Hepatocyte (in vitro differentiated cells): ENCODE data around the gene FBXL7. TPM values are rescaled to one million over a fixed set of nuclear protein-coding genes. Genes with fewer than 3 reads are reported as not detected.

Experiments used
- DNase-seq: peaks from one replicate; pipeline ENCODE4 v3.0.0-alpha.2; 2016; ENCODE audit warnings: low spot score
- H2AFZ ChIP-seq: fragments of 200-600 bp; sonication (generic); 2 replicates; pipeline ENCODE4 v1.6.0; 2016; ENCODE audit warnings: antibody characterized with exemption, mild to moderate bottlenecking
- H3K27ac ChIP-seq: fragments of 200-600 bp; sonication (generic); 2 replicates; pipeline ENCODE4 v1.5.1; 2016; ENCODE audit warnings: mild to moderate bottlenecking
- H3K27me3 ChIP-seq: fragments of 200-600 bp; sonication (generic); 2 replicates; pipeline ENCODE4 v1.6.1; 2016
- H3K36me3 ChIP-seq: fragments of 200-600 bp; sonication (generic); replicated peaks from 2 replicates; pipeline ENCODE4 v1.5.1; 2016; ENCODE audit warnings: low read depth; ENCODE audit not compliant: insufficient read depth
- H3K4me1 ChIP-seq: fragments of 200-600 bp; sonication (generic); 2 replicates; pipeline ENCODE4 v1.5.1; 2016; ENCODE audit warnings: mild to moderate bottlenecking, moderate library complexity; ENCODE audit not compliant: insufficient read depth
- H3K4me2 ChIP-seq: fragments of 200-600 bp; sonication (generic); 2 replicates; pipeline ENCODE4 v1.6.0; 2016
- H3K4me3 ChIP-seq: fragments of 200-600 bp; sonication (generic); 2 replicates; pipeline ENCODE4 v1.5.1; 2016; ENCODE audit warnings: mild to moderate bottlenecking
- H3K79me2 ChIP-seq: fragments of 200-600 bp; sonication (generic); 2 replicates; pipeline ENCODE4 v1.6.0; 2017; ENCODE audit warnings: mild to moderate bottlenecking
- H3K9me2 ChIP-seq: fragments of 200-600 bp; sonication (generic); replicated peaks from 2 replicates; pipeline ENCODE4 v1.6.0; 2017; ENCODE audit warnings: mild to moderate bottlenecking; ENCODE audit not compliant: insufficient read depth
- H3K9me3 ChIP-seq: fragments of 200-600 bp; sonication (generic); 2 replicates; pipeline ENCODE4 v1.5.1; 2016; ENCODE audit warnings: low read depth, mild to moderate bottlenecking
- H4K20me1 ChIP-seq: fragments of 200-600 bp; sonication (generic); 2 replicates; pipeline ENCODE4 v1.6.0; 2016; ENCODE audit warnings: mild to moderate bottlenecking; ENCODE audit not compliant: insufficient read depth, poor library complexity, severe bottlenecking
- CTCF ChIP-seq: fragments of 200-600 bp; sonication (generic); IDR thresholded peaks from 2 replicates; pipeline ENCODE4 v1.5.1; 2016; ENCODE audit warnings: antibody characterized with exemption, mild to moderate bottlenecking; ENCODE audit not compliant: poor library complexity
- EZH2 ChIP-seq: fragments of 200-600 bp; sonication (generic); IDR thresholded peaks from 2 replicates; pipeline ENCODE4 v1.6.1; 2016; ENCODE audit warnings: antibody characterized with exemption, mild to moderate bottlenecking, borderline replicate concordance
- EZH2phosphoT487 ChIP-seq: fragments of 200-600 bp; sonication (generic); IDR thresholded peaks from one replicate; pipeline ENCODE4 v1.6.1; 2018; ENCODE audit warnings: antibody characterized with exemption, mild to moderate bottlenecking, low read depth, moderate library complexity; ENCODE audit not compliant: unreplicated experiment, severe bottlenecking
- WGBS: methylation state at CpG from one replicate; pipeline ENCODE4 v1.1.6; 2016; ENCODE audit warnings: low lambda C conversion rate; ENCODE audit errors: missing lambda C conversion rate; 5-methylcytosine and 5-hydroxymethylcytosine counted together
- polyA plus RNA-seq: library from polyadenylated mRNA; unstranded; fragments of >200 nt; fragmentation: Nextera tagmentation; extraction: Ambion mirVana; gene quantifications from 2 replicates; pipeline ENCODE4 v1.2.1, GENCODE V29; 2016
- total RNA-seq: library from RNA; depleted of rRNA; stranded (reverse); fragments of >200 nt; gene quantifications from 2 replicates; pipeline ENCODE4 v1.2.3, GENCODE V29; 2014

Gene FBXL7
- total and polyA plus RNA-seq, 2 experiments from 2014 or later: 8.4 to 10.3 TPM

- no peaks in the 10 kb centered on the region for H3K36me3 ChIP-seq
- H3K4me3 ChIP-seq: no peak overlapping the region
- no peaks in the 10 kb centered on the region for H3K4me1 ChIP-seq
- no peaks in the 10 kb centered on the region for H3K79me2 ChIP-seq
- H2AFZ ChIP-seq: no peak overlapping the region
- H3K9me2 ChIP-seq: no peaks in the 10 kb centered on the region
- no peaks in the 10 kb centered on the region for H3K27me3 ChIP-seq
- no peak overlapping the region for H3K4me2 ChIP-seq
- no peak overlapping the region for H3K27ac ChIP-seq
- WGBS: 96% methylated on average over 8 of the region's 8 CpGs
- no peaks in the 10 kb centered on the region for H3K9me3 ChIP-seq
- TF ChIP-seq EZH2phosphoT487: no peak
- no peak for TF ChIP-seq EZH2
- no peak for TF ChIP-seq CTCF
- DNase-seq: no peak
- no peaks in the 10 kb centered on the region for H4K20me1 ChIP-seq
Observed at GRCh38 chr5:15472116-15472515, 27.9 kb upstream of the FBXL7 start.

GRCh38 chr5:15474143-15474719 lies 25.7 kb upstream of the FBXL7 start:
- no peak overlapping the region for H2AFZ ChIP-seq
- TF ChIP-seq CTCF (no peak), EZH2phosphoT487 (no peak), EZH2 (no peak)
- DNase-seq: no peak

GRCh38 chr5:15475367-15475766 lies 24.6 kb upstream of the FBXL7 start:
- H3K4me2 ChIP-seq: no peak overlapping the region
- H3K27me3 ChIP-seq: no peaks in the 10 kb centered on the region
- H3K9me2 ChIP-seq: no peaks in the 10 kb centered on the region
- no peaks in the 10 kb centered on the region for H3K4me1 ChIP-seq
- H3K4me3 ChIP-seq: no peak overlapping the region
- TF ChIP-seq EZH2phosphoT487 (no peak), EZH2 (no peak), CTCF (no peak)
- H3K36me3 ChIP-seq: no peaks in the 10 kb centered on the region
- no peaks in the 10 kb centered on the region for H3K9me3 ChIP-seq
- DNase-seq: no peak
- H3K27ac ChIP-seq: no peak overlapping the region
- no peak overlapping the region for H2AFZ ChIP-seq
- no peaks in the 10 kb centered on the region for H3K79me2 ChIP-seq
- H4K20me1 ChIP-seq: no peaks in the 10 kb centered on the region
- WGBS: 89% methylated on average over 7 of the region's 7 CpGs

More at GRCh38 chr5:15474143-15474719, 25.7 kb upstream of the FBXL7 start:
- Histone ChIP-seq H3K27ac (no peak overlapping the region), H3K9me3 (no peaks in the 10 kb centered on the region), H3K27me3 (no peaks in the 10 kb centered on the region), H3K36me3 (no peaks in the 10 kb centered on the region), H3K4me1 (no peaks in the 10 kb centered on the region), H3K4me3 (no peak overlapping the region), H4K20me1 (no peaks in the 10 kb centered on the region), H3K9me2 (no peaks in the 10 kb centered on the region), H3K4me2 (no peak overlapping the region), H3K79me2 (no peaks in the 10 kb centered on the region)

- TF ChIP-seq EZH2 (no peak), CTCF (no peak)
- no peaks in the 10 kb centered on the region for H3K9me3 ChIP-seq
- H3K79me2 ChIP-seq: no peaks in the 10 kb centered on the region
- no peaks in the 10 kb centered on the region for H3K36me3 ChIP-seq
- H3K27ac ChIP-seq: no peak overlapping the region
- H3K9me2 ChIP-seq: no peaks in the 10 kb centered on the region
- no peak for DNase-seq
- H3K4me1 ChIP-seq: no peaks in the 10 kb centered on the region
- H3K4me3 ChIP-seq: no peak overlapping the region
- WGBS: 92% methylated on average over 3 of the region's 3 CpGs
- H3K27me3 ChIP-seq: no peaks in the 10 kb centered on the region
- H2AFZ ChIP-seq: no peak overlapping the region
- no peak overlapping the region for H3K4me2 ChIP-seq
- H4K20me1 ChIP-seq: no peaks in the 10 kb centered on the region
Observed at GRCh38 chr5:15476977-15477376, 23.0 kb upstream of the FBXL7 start.
